RCC 7860 (cell line): Measurements from ENCODE around the gene FHOD3.

Experiments used
- DNase-seq: peaks from one replicate; pipeline ENCODE4 v3.0.0-alpha.2; 2015; ENCODE audit warnings: low spot score
- FAIRE-seq: peaks from 2 replicates; lab custom pipeline; 2012; peaks lifted over from hg19 to GRCh38; lab: Jason Lieb, UNC

The FHOD3 gene

DNA sequence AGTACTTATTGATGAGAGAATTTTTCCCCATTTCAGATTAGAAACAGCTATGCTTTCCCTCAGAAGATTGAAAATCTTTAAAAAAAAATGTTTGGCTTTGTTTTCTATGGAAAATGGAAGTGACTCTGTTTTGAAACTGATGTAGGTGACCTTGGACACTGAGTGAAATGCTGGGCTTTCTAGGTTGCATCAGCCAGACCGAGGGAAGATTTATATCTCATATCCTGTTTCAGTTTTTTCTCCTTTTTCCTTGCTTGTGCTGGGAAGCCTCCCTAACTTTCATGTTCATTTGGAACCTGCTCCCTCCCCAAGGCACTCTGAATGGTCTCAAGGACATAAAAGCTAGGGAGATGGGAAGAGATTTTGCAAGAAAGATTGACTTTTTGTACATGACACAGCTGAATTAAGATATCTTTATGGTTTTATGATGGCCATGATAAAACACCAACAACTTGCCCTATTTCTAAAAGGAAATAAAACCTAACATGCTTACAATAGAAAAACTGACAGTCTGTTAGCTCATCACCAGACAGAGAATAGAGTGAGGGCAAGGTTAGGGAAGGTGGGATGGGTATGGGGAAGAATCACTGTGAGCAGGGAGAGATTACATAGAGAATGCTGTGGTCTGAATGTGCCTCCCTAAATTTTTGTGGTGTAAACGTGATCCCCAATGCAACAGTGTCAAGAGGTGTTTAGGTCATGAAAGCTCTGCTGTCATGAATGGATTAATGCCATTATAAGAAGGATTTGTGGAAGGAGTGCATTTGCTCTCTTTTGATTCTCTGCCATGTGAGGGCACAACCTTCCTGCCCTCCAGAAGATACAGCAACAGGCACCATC is 281.6 kb downstream of the FHOD3 start:
- FAIRE-seq, result no peak
- DNase-seq, result no peak

DNA sequence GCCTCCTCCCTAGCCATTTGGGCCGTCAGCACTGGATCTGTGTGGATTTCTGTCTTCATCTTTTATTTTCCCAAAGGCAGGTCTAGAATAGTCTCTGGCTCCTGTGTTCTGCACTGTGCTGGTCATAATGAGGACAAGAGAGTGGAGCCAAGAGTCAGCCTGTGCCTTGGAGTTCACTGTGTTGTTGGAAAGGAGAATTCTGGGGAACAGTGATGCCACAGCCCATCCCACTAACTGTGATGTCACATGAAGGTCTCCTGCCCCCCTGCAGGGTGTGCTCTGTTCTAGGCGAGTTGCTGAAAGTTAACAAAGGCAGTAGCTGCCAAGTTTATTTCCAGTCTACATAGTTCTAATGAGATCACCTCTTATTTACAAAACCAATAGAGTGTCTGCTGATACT is 282.8 kb downstream of the FHOD3 start:
- no peak for FAIRE-seq
- peak; percentile 16 for DNase-seq

DNA sequence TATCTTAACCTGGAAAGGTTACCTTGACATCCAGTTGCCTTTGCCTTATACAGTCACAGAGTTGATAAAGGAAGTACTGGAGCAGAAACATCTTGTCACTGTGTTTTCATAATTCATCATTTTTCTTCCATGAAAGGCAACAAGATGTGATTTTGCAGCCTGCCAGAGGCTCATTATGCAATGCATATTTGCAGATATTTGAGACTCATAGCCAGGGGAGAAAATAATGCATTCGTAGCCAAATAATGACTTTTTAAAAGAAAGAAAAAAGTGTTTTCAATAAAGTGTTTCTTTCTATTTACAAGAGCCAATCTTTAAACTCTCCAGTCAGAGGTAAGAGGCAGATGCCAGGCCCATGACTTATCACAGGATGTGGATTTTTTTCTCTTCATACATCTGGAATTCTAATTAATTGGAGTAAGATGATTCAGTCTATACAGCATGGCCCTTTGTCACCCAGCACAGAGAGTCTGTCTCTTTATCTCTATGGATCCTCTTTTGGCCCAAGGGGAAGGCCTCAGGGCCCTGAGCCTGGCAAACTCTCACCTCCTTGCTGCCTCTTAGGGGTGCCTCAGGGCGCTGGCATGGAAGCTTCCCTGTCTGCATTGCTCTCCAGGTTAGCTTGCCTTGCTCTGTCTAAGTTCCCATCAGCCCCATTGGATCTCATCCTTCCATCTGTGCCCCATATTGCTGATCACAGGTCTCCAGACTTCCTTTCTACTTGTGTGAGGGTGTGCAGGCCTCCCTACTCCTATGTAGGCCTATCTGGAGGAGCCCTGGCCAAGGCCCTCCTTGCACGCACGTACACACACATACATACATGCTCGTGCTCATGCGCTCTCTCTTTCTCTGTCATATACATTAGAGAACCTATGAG is 283.6 kb downstream of the FHOD3 start:
- peak; percentile 64 for FAIRE-seq
- DNase-seq, result peak; percentile 73

DNA sequence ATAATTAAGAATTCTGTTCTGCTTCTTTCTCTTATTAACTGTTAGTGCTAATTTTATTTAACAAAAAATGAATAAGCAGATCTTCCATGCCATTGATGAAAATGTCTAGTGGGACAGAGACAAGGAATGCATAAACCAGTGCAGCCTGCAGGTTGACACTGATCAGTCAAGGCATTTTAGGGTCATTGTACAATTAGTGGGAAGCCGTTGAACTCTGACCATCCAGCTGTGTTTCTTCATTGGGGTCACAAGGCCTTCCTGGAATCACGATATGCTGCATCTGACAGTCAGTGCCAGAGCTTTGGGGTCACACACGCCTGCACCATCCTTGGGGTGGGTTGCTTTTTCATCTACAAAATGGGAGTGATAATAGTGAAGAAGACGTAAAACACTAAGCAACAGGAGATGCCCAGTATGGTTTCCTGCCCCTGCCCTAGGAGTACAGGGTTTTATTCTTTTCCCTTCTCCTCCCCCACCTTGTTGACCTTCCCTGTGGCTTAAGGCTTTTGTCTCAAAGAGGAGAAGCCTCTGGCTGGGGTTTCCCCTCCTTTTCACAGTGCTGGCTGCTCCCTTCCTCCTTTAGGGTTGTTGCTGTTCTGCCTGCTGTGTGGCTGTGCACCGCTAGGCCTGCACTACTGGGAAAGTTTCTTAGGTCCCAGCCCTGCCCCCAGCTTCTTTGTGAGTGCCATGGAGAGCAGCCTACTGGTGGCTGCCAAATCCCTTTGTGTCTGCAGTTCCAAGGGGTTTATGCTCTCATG is 285.7 kb downstream of the FHOD3 start:
- peak; percentile 16 for DNase-seq
- no peak for FAIRE-seq

DNA sequence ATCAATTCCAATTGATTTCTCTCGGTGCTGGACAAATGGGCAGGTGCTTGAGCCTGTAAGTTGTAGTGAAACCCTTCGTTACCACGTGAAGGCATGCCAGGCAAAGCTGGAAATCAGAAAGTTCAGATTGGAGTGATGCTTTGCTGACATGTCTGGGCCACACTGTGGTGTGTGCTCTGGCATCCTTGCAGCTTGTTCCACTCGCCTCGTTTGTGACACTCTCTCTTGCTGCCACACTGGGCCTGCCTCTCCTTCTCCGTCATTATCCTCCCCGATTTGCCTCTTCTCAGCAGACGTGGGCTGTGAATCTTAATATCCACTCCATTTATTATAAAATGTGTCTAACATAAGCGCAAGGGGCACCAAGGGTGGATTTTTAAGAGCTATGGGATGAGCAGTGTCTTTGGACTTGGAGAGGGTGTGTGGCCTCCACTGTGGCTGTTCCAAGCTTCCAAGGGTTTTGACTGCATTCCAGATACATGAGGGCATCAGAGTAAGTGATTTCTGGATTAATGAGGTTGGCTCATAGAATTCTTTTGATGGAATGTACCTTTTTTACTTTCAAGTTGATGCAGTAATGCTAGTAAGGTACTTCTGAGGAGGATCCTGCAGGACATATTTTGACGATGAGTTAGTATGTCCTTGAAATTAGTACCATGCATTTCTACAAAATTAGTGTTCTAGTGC is 292.5 kb downstream of the FHOD3 start:
- no peak for FAIRE-seq
- no peak for DNase-seq

DNA sequence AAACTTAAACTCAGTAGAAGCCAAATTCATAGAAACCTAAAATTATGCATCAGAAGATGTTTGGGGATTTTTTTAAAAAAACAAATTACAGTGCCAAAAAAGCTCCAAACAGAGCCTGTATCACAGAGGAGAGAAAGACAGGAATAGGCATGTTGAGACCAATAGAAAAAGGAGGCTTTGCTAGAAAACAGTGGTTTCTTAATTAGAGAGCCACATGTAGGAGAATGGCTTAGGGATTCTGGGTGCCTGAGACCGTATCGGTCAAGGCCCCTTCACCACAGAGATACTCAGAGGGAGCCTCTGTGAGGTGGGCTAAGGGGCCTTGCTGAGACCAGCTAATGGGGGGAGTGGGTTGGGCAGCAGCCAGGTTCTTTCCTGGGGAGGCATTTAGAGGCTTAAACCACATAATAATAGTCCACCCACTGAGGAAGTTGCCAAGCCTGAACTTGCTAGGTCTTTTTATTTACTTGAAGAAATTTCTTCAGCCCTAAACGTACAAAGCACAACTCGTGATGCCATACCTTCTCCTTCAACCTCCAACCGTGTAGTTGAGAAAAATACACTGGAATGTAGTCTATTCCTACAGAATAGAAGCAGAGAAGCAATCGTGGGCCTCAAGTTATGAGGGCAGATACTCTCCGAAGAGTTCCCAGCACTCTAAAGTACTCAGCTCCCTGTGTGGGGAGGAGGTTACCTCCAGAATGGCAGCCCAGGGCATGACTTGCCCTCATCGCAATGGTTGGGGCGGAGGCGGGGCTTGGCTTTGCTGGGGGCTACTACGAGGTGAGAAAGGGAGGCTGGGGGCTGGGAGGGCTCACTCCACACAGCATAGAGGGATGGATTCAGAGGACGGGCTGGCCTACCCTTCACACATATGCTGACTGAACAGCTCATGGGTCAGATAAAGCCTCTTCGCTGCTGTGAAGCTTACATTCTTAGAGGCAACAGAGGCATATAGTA is 293.4 kb downstream of the FHOD3 start:
- no peak for FAIRE-seq
- no peak for DNase-seq

DNA sequence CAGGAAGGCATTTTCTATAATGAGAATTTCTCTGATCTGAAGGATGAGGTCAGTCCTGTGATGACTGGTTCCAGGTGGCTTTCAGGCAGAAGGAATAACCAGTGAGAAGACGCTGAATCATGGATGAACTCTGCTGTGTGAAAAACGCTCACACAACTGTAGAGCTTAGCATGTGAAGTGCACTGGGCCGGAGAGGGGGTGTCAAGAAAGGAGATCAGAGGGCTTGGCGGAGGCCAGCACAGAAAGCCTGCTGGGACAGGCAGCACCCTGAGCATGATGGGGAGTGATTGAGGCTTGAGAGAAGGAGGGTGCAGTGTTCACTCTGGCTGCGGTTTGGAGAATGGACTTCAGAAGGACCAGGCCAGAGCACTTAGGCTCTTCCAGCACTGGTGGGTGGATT is 294.8 kb downstream of the FHOD3 start:
- FAIRE-seq, result no peak

DNA sequence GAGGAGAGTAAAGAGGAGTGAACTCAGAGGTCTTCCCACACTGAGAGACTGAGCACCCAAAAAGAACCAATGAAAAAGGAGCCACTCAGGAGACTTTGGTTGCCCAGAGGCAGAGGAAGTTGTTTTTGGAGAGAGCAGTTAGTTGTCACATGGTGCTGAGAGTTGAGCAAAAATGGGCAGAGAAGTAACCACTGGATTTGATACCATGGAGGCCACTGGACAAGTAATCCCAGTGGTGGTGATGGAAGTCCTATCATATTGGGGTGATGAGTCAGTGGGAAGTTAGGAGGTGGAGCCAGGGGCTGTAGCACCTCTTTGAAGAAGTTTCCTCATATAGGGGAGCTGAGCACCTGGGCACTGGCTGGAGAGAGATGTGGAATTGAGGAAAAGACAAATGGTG is 295.5 kb downstream of the FHOD3 start:
- DNase-seq (no peak), FAIRE-seq (no peak)

More for the DNA sequence above, 294.8 kb downstream of the FHOD3 start:
- peak; percentile 24 for DNase-seq

DNA sequence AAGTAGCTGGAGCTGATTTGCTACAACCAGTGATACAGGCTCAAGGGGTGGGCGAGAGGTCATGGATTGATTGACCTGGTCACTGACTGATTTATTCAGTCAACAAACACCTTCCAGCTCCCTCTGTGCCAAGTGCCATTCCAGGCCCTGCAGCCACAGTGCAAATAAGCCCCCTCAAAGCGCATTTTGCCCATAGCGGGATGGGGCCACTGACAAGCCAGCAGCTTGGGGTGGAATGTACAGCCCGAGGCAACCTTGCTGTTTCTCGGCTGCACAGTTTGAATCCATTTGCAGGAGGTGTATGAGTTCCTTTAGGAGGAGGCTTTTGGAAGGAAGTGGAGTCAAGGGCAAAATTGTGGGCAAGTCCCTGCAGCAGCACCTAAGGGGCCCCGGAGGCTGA is 296.1 kb downstream of the FHOD3 start:
- no peak for FAIRE-seq

DNA sequence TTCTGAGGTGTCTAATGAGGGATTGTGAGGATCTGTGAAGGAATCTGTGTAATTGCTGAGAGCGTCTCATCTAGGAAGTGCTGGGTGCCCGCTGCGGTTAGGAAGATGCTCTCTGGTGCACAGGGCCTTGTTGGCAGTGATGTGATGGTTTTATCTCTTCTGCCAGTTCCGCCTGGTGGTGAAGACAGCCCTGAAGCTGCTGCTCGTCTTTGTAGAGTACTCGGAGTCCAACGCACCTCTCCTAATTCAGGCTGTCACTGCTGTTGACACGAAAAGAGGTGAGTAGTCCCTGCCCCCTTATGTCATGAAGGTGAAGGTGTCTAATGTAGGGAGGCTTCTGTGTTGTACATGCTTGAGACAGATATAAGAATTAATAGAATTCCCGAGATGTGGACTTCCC is 297.1 kb downstream of the FHOD3 start:
- DNase-seq (no peak), FAIRE-seq (no peak)

More for the DNA sequence above, 296.1 kb downstream of the FHOD3 start:
- no peak for DNase-seq

DNA sequence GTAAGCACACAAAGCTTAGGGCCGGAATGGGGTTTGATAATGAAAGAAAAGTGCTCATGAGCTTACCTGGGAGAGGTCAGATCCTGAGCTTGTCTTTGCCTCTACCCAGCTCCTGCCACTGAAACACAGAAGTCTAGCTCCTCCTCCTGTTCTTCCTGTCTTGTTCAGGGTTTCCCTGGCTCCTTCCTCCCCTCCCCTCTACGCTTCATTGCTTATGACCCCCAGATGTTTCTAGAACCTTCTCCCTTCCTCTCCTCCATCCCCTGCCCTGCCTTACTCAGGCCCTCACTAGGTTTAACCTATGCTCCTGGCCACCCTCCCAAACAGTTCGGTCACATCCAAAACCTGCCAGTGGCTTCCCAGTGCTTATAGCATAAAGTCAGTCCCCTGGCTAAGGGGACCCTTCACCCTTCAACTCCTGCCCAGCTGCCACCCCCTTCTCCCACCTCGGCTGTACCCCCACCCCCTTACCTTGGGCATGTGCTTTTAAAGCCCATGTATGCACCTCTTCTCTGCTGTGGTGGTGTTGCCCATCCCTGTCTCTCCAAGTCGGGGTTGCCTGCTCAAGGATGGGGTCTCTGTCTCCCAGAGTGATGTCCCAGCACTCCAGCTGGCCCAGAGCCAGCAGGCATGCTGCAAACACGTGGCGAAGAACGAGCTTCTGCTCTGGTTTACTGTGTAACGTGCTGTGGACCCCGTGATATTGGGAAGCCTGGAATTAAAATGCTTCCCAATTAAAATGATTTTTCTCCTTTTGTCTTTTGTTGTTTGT is 297.7 kb downstream of the FHOD3 start:
- no peak for FAIRE-seq

DNA sequence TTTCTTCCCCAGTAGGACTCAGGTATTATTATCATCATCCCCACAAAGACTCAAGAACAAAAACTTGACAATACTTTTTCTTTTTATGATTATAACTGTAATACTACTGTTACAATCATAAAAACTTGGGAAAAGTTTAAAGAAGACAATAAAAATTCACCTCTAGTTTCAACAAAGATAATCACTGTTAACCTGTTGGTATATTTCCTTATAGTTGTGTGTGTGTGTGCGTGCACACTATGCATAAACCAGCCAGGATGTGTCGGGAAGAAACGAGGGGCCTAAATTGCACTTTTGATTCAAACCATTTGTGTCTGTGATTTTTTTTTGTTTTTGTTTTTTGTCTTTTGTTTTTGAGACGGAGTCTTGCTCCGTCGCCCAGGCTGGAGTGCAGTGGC is 298.3 kb downstream of the FHOD3 start:
- no peak for DNase-seq
- no peak for FAIRE-seq

More for the DNA sequence above, 297.7 kb downstream of the FHOD3 start:
- DNase-seq, result no peak

DNA sequence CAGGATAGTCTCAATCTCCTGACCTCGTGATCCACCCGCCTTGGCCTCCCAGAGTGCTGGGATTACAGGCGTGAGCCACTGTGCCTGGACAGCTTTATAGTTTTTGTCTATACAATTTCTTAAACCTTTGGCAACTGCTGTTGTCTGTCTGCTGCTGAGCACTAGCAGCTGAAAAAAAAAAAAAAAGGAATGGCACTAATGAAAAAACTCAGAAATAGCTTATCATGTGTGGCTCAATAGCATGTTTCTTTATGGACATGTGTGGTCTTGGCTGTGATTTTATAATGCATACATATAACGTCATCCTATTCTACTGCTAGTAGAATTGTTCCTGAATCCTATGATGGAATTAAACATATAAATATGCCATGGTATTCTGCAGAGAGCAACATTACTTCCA is 300.1 kb downstream of the FHOD3 start:
- DNase-seq (no peak), FAIRE-seq (no peak)

DNA sequence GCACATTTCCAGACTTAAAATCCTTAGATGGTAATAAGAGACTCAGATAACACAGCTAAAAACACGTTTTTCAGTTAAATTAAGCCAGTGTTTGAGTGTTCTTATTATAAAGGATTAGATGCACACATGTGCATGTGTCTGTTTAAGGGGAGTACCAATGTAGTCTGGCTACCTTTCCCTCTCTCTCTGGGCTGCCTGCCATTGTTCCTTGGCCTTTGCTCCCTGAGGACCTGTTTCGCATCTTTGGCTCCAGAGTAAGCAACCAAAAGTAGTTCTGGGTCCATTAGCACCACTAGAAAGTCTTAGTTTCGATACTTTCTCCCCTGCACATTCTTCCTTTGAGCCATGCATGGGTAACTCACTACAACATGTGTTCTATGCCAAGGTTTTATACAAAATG is 303.0 kb downstream of the FHOD3 start:
- DNase-seq, result no peak
- no peak for FAIRE-seq

DNA sequence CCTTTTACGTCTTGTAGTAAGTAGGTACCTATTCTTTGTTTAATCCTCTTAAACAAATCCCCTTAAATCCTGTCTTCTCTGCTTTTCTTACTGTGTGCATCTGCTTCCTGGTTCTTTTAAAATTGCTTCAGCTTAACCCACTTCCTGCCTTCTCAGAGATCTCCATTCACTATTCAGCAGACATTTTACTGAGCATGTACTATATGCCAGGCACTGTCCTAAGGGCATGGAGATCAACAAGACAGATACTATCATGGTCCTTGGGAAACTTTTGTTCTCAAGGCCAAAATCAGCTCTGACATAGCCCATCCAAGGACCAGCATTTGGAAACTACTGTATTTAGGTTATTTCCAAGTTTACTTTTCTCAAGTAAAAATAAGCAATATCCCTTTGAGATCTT is 303.8 kb downstream of the FHOD3 start:
- no peak for FAIRE-seq
- no peak for DNase-seq

DNA sequence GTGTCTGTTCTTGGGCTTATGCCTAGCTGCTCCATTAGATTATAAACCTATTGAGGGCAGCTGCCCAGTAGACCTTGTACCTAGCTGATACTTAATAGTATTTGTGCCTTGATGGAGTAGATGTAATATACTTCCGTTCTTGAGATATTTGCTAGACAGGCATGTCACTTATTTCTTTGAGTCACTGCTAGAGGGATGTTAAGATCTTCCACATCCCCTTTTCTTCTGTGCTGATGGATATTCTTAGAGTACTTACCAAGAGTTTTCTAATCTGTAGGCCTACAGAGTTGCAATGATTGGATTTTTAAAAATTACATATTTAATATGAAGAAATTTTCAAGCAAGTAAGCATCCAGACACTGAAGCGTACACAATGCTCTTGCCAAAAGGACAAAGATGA is 304.6 kb downstream of the FHOD3 start:
- DNase-seq (no peak), FAIRE-seq (no peak)

DNA sequence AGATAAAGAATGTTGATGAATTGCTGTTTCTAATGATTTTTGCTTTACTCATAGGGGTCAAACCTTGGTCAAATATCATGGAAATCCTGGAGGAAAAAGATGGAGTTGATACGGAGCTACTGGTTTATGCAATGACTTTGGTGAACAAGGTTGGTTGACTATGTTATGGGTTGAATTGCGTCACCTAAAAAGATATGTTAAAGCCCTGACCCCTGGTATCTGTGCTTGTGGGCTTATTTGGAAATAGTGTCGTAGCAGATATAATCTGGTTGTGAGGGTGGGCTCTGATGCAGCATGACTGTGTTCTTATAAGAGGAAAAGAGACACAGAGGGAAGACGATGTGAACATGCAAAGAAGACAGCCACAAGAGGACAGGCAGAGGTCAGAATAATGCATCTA is 305.1 kb downstream of the FHOD3 start:
- FAIRE-seq (no peak), DNase-seq (no peak)

DNA sequence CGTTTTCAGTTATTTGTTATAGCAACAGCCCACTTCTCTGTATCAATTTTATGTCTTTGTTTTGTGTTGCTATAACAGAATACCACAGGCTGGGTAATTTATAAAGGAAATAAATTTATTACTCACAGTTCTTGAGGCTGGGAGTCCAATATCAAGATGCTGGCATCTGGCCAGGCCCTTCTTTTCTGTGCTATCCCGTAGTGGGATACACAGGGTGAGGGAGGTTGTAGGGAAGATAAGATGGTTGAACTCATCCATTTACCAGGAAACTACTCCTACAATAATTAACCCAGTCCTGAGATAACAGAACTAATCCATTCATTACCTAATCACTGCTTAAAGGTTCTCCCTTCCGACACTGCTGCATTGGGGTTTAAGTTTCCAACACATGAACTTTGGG is 310.6 kb downstream of the FHOD3 start:
- FAIRE-seq, result no peak
- peak; percentile 26 for DNase-seq

DNA sequence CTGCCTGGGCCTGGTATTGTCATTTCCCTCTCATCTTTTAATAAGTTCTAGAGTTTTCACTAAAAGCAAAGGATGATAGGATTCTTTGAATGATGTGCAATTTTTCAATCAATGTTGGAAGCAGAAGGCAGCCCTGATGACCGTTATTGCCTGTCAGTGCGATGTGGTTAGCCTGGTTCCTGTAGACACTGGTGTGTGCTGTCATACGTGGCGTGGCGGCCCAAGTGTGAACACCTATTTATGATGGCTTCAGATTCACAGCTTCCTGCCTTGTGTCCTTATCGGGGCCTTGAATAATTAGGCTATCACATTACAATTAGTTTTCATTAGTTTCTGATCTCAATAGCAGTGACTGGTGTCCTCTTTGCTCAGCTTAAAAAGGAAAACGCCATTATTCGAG is 312.7 kb downstream of the FHOD3 start:
- DNase-seq (no peak), FAIRE-seq (no peak)
